Glomerular visceral epithelial cell (primary cell): ENCODE results near the gene LTF.
A peak's percentile ranks its signal among the peaks of the same experiment; 100 is the strongest.

Experiments
- DNase-seq: peaks from one replicate; pipeline ENCODE4 v3.0.0-alpha.2; 2016; ENCODE audit errors: extremely low spot score

LTF gene

GRCh38 chr3:46491089-46492070, 26.7 kb upstream of the LTF start:
- no peak for DNase-seq

GRCh38 chr3:46490338-46491084, 25.8 kb upstream of the LTF start:
- no peak for DNase-seq

GRCh38 chr3:46489875-46490274, 25.2 kb upstream of the LTF start:
- DNase-seq: no peak

- DNase-seq: no peak
Measured at GRCh38 chr3:46489381-46489780, 24.7 kb upstream of the LTF start.

- peak; percentile 74 for DNase-seq
Measured at GRCh38 chr3:46488735-46489361, 24.1 kb upstream of the LTF start.

GRCh38 chr3:46485779-46486175, 21.1 kb upstream of the LTF start:
- no peak for DNase-seq

GRCh38 chr3:46484911-46485778, 20.4 kb upstream of the LTF start:
- no peak for DNase-seq

GRCh38 chr3:46484388-46484787, 19.7 kb upstream of the LTF start:
- no peak for DNase-seq

GRCh38 chr3:46483825-46484224, 19.1 kb upstream of the LTF start:
- DNase-seq: no peak

- DNase-seq: peak; percentile 23
Measured at GRCh38 chr3:46482632-46483350, 18.1 kb upstream of the LTF start.

- no peak for DNase-seq
Measured at GRCh38 chr3:46481636-46482035, 16.9 kb upstream of the LTF start.

- DNase-seq: no peak
Measured at GRCh38 chr3:46480491-46481195, 15.9 kb upstream of the LTF start.

GRCh38 chr3:46479696-46480095, 15.0 kb upstream of the LTF start:
- no peak for DNase-seq

GRCh38 chr3:46479021-46479420, 14.3 kb upstream of the LTF start:
- DNase-seq: no peak

GRCh38 chr3:46478341-46478740, 13.6 kb upstream of the LTF start:
- no peak for DNase-seq

GRCh38 chr3:46477756-46478155, 13.1 kb upstream of the LTF start:
- no peak for DNase-seq

- no peak for DNase-seq
Measured at GRCh38 chr3:46477145-46477544, 12.4 kb upstream of the LTF start.

GRCh38 chr3:46472736-46473135, 8.0 kb upstream of the LTF start:
- DNase-seq: no peak

- no peak for DNase-seq
Measured at GRCh38 chr3:46471371-46471914, 6.7 kb upstream of the LTF start.

- DNase-seq: no peak
Measured at GRCh38 chr3:46470831-46471230, 6.1 kb upstream of the LTF start.
